ENCODE results near the gene CEP112. TPM values are rescaled to one million over a fixed set of nuclear protein-coding genes. Genes with fewer than 3 reads are reported as not detected.
"Not testable (repeated sequence)": the region's sequence is repeated elsewhere in the genome, so short reads cannot be mapped to it uniquely, and the experiment has no call there.

Gene CEP112
- polyA plus RNA-seq, 1 donor, result 4.4 TPM

GRCh38 chr17:65732667-65733066, 459.3 kb downstream of the CEP112 start:
- not testable (repeated sequence) for H3K36me3 ChIP-seq (ENCODE audit: control insufficient read depth, insufficient read depth, low read length); H3K9me3 ChIP-seq (ENCODE audit: control insufficient read depth, low read depth, low read length); H3K4me1 ChIP-seq (ENCODE audit: control insufficient read depth, insufficient read depth, low read length); H3K4me3 ChIP-seq (ENCODE audit: low read length); H3K27me3 ChIP-seq (ENCODE audit: control insufficient read depth, insufficient read depth, low read length); H3K27ac ChIP-seq (ENCODE audit: low read length); DNase-seq
- 83% methylated on average over 2 of the region's 2 CpGs for WGBS (ENCODE audit: insufficient coverage, low lambda C conversion rate)

GRCh38 chr17:65730711-65731169, 461.2 kb downstream of the CEP112 start:
- H3K4me3 ChIP-seq (ENCODE audit: low read length), result no peak overlapping the region
- no peak overlapping the region for H3K27ac ChIP-seq (ENCODE audit: low read length)
- WGBS (ENCODE audit: insufficient coverage, low lambda C conversion rate), result no CpG with 5 or more reads among the region's 3 CpGs
- H3K27me3 ChIP-seq (ENCODE audit: control insufficient read depth, insufficient read depth, low read length), result no peaks in the 10 kb centered on the region
- no peaks in the 10 kb centered on the region for H3K4me1 ChIP-seq (ENCODE audit: control insufficient read depth, insufficient read depth, low read length)
- DNase-seq, result no peak
- no peaks in the 10 kb centered on the region for H3K9me3 ChIP-seq (ENCODE audit: control insufficient read depth, low read depth, low read length)
- H3K36me3 ChIP-seq (ENCODE audit: control insufficient read depth, insufficient read depth, low read length), result no peaks in the 10 kb centered on the region

GRCh38 chr17:65729207-65729606, 462.7 kb downstream of the CEP112 start:
- 95% methylated on average over 2 of the region's 3 CpGs for WGBS (ENCODE audit: insufficient coverage, low lambda C conversion rate)
- Histone ChIP-seq H3K36me3 (ENCODE audit: control insufficient read depth, insufficient read depth, low read length) (no peaks in the 10 kb centered on the region), H3K27ac (ENCODE audit: low read length) (no peak overlapping the region), H3K4me3 (ENCODE audit: low read length) (no peak overlapping the region), H3K27me3 (ENCODE audit: control insufficient read depth, insufficient read depth, low read length) (no peaks in the 10 kb centered on the region), H3K9me3 (ENCODE audit: control insufficient read depth, low read depth, low read length) (no peaks in the 10 kb centered on the region), H3K4me1 (ENCODE audit: control insufficient read depth, insufficient read depth, low read length) (no peaks in the 10 kb centered on the region)
- DNase-seq, result no peak

GRCh38 chr17:65727832-65728231, 464.1 kb downstream of the CEP112 start:
- 40% methylated on average over 1 of the region's 2 CpGs for WGBS (ENCODE audit: insufficient coverage, low lambda C conversion rate)
- no peak overlapping the region for H3K27ac ChIP-seq (ENCODE audit: low read length)
- no peaks in the 10 kb centered on the region for H3K4me1 ChIP-seq (ENCODE audit: control insufficient read depth, insufficient read depth, low read length)
- no peak for DNase-seq
- H3K4me3 ChIP-seq (ENCODE audit: low read length), result no peak overlapping the region
- H3K9me3 ChIP-seq (ENCODE audit: control insufficient read depth, low read depth, low read length), result no peaks in the 10 kb centered on the region
- H3K36me3 ChIP-seq (ENCODE audit: control insufficient read depth, insufficient read depth, low read length), result no peaks in the 10 kb centered on the region
- no peaks in the 10 kb centered on the region for H3K27me3 ChIP-seq (ENCODE audit: control insufficient read depth, insufficient read depth, low read length)

- no peaks in the 10 kb centered on the region for H3K4me1 ChIP-seq (ENCODE audit: control insufficient read depth, insufficient read depth, low read length)
- no peak overlapping the region for H3K27ac ChIP-seq (ENCODE audit: low read length)
- WGBS (ENCODE audit: insufficient coverage, low lambda C conversion rate), result 100% methylated on average over 2 of the region's 2 CpGs
- H3K27me3 ChIP-seq (ENCODE audit: control insufficient read depth, insufficient read depth, low read length), result no peaks in the 10 kb centered on the region
- H3K36me3 ChIP-seq (ENCODE audit: control insufficient read depth, insufficient read depth, low read length), result no peaks in the 10 kb centered on the region
- H3K9me3 ChIP-seq (ENCODE audit: control insufficient read depth, low read depth, low read length), result no peaks in the 10 kb centered on the region
- no peak overlapping the region for H3K4me3 ChIP-seq (ENCODE audit: low read length)
- DNase-seq, result no peak
Measured at GRCh38 chr17:65727246-65727645, 464.7 kb downstream of the CEP112 start.

GRCh38 chr17:65723431-65724151, 468.3 kb downstream of the CEP112 start:
- 63% methylated on average over 3 of the region's 5 CpGs for WGBS (ENCODE audit: insufficient coverage, low lambda C conversion rate)
- DNase-seq, result no peak
- no peaks in the 10 kb centered on the region for H3K36me3 ChIP-seq (ENCODE audit: control insufficient read depth, insufficient read depth, low read length)

GRCh38 chr17:65718601-65719000, 473.3 kb downstream of the CEP112 start:
- no peak for DNase-seq
- 50% methylated on average over 1 of the region's 3 CpGs for WGBS (ENCODE audit: insufficient coverage, low lambda C conversion rate)
- Histone ChIP-seq H3K4me1 (ENCODE audit: control insufficient read depth, insufficient read depth, low read length) (no peaks in the 10 kb centered on the region), H3K36me3 (ENCODE audit: control insufficient read depth, insufficient read depth, low read length) (no peaks in the 10 kb centered on the region), H3K27ac (ENCODE audit: low read length) (no peak overlapping the region), H3K27me3 (ENCODE audit: control insufficient read depth, insufficient read depth, low read length) (no peaks in the 10 kb centered on the region), H3K9me3 (ENCODE audit: control insufficient read depth, low read depth, low read length) (no peaks in the 10 kb centered on the region), H3K4me3 (ENCODE audit: low read length) (no peak overlapping the region)

More at GRCh38 chr17:65723431-65724151, 468.3 kb downstream of the CEP112 start:
- Histone ChIP-seq H3K27ac (ENCODE audit: low read length) (no peak overlapping the region), H3K4me1 (ENCODE audit: control insufficient read depth, insufficient read depth, low read length) (no peaks in the 10 kb centered on the region), H3K27me3 (ENCODE audit: control insufficient read depth, insufficient read depth, low read length) (no peaks in the 10 kb centered on the region), H3K4me3 (ENCODE audit: low read length) (no peak overlapping the region), H3K9me3 (ENCODE audit: control insufficient read depth, low read depth, low read length) (no peaks in the 10 kb centered on the region)

GRCh38 chr17:65712383-65713267, 479.3 kb downstream of the CEP112 start:
- no peak overlapping the region for H3K4me3 ChIP-seq (ENCODE audit: low read length)
- no peaks in the 10 kb centered on the region for H3K36me3 ChIP-seq (ENCODE audit: control insufficient read depth, insufficient read depth, low read length)
- H3K4me1 ChIP-seq (ENCODE audit: control insufficient read depth, insufficient read depth, low read length), result no peaks in the 10 kb centered on the region
- no peaks in the 10 kb centered on the region for H3K27me3 ChIP-seq (ENCODE audit: control insufficient read depth, insufficient read depth, low read length)
- no peak overlapping the region for H3K27ac ChIP-seq (ENCODE audit: low read length)
- no peaks in the 10 kb centered on the region for H3K9me3 ChIP-seq (ENCODE audit: control insufficient read depth, low read depth, low read length)
- peak in 1 of 2 donors; percentile 16 for DNase-seq
- 100% methylated on average over 1 of the region's 9 CpGs for WGBS (ENCODE audit: insufficient coverage, low lambda C conversion rate)

- Histone ChIP-seq H3K4me3 (ENCODE audit: low read length) (no peak overlapping the region), H3K9me3 (ENCODE audit: control insufficient read depth, low read depth, low read length) (no peaks in the 10 kb centered on the region), H3K4me1 (ENCODE audit: control insufficient read depth, insufficient read depth, low read length) (no peaks in the 10 kb centered on the region), H3K27me3 (ENCODE audit: control insufficient read depth, insufficient read depth, low read length) (no peaks in the 10 kb centered on the region), H3K36me3 (ENCODE audit: control insufficient read depth, insufficient read depth, low read length) (no peaks in the 10 kb centered on the region), H3K27ac (ENCODE audit: low read length) (no peak overlapping the region)
- 82% methylated on average over 1 of the region's 8 CpGs for WGBS (ENCODE audit: insufficient coverage, low lambda C conversion rate)
- DNase-seq, result no peak
Measured at GRCh38 chr17:65711671-65712276, 480.2 kb downstream of the CEP112 start.

GRCh38 chr17:65707780-65708179, 484.2 kb downstream of the CEP112 start:
- Histone ChIP-seq H3K4me1 (ENCODE audit: control insufficient read depth, insufficient read depth, low read length) (no peaks in the 10 kb centered on the region), H3K27me3 (ENCODE audit: control insufficient read depth, insufficient read depth, low read length) (no peaks in the 10 kb centered on the region), H3K27ac (ENCODE audit: low read length) (no peak overlapping the region), H3K9me3 (ENCODE audit: control insufficient read depth, low read depth, low read length) (no peaks in the 10 kb centered on the region), H3K36me3 (ENCODE audit: control insufficient read depth, insufficient read depth, low read length) (no peaks in the 10 kb centered on the region), H3K4me3 (ENCODE audit: low read length) (no peak overlapping the region)
- 87% methylated on average over 2 of the region's 2 CpGs for WGBS (ENCODE audit: insufficient coverage, low lambda C conversion rate)
- DNase-seq, result no peak
